Effector CD4-positive, alpha-beta T cell (primary cell): Measurements from ENCODE around the gene OR10H5.
"Not testable (repeated sequence)": the region's sequence is repeated elsewhere in the genome, so short reads cannot be mapped to it uniquely, and the experiment has no call there.

ENCODE experiments used
- DNase-seq: peaks from one replicate; pipeline ENCODE4 v3.0.0-alpha.2; 2020

OR10H5 gene

DNA sequence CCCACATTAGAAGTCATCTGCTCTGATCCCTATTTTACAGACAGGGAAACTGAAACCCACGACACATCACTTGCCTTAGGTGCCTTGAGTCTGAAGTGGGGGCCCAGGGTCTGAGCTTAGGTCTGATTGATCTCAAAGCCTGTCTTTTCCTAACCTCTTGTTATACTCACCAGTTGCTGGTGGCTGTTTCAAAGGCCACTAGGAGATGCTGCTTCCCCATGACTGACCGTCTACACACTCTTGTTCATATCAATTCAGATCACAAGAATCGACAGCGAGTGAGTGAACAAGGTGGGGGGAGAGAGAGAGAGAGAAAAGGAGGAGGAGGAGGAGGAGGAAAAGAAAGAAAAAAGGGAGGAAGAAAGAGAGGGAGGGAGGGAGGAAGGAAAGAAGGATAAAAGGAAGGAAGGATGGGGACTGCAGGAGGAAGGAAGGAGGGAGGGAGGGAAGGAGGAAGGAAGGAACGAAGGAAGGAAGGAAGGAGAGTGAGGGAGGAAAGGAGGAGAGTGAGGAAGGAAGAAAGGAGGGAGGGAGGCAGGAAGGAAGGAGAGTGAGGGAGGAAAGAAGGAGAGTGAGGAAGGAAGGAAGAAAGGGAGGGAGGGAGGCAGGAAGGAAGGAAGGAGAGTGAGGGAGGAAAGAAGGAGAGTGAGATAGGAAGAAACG, 24.7 kb downstream of the OR10H5 start:
- DNase-seq: peak; percentile 35

GRCh38 chr19:15813916-15814315, 26.5 kb downstream of the OR10H5 start:
- DNase-seq: no peak

DNA sequence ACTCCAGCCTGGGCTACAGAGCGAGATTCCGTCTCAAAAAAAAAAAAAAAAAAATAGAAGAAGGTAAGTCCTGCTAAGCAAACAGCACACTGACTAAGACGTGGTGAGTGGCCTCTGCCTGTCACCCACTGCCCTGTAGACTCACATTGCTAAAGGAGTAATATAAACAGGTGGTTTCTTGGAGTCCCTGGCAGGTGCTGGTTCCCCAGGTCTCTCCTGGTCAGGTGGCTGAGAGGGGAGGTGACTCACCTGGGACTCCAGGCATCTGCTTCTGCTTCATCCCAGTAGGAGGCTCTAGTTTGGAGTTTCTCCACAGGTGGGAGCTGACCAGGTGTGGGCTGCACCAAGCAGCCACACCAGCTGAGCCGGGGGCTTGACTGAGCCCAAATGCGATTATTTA, 27.8 kb downstream of the OR10H5 start, which contains the start of gene OR10H1:
OR10H1 (minus strand) TSS at position 359 of the 400 bp plus-strand sequence. CDS start 7,627 bp downstream, outside the sequence.
- DNase-seq: no peak

- no peak for DNase-seq
Measured at GRCh38 chr19:15820646-15821045, 33.2 kb downstream of the OR10H5 start.

GRCh38 chr19:15825753-15826152, 38.3 kb downstream of the OR10H5 start:
- DNase-seq: no peak

DNA sequence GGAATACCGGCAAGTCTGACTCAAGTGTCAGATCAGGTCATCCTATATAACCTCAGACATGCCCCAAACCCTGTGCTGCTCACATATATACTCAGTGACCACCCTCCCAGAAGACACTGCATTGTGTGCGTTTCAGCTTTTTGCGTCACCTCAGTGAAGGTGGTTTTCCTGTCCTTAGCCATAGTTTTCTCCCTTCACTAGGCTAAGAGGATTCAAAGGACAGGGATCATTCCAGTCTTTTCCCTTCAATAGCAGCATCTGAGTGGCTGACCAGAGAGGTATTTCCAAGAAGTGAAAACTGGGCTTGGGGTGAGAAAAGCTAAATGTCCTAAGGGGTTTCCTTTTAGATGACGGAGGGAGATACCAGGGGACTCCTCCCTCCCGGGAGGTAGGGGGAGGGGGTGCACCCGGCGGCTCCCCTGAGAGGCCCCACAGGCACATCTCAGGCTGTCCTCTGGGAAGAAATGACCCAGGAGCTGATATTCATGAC, 40.7 kb downstream of the OR10H5 start:
- no peak for DNase-seq

- not testable (repeated sequence) for DNase-seq
Measured at GRCh38 chr19:15828611-15829305, 41.3 kb downstream of the OR10H5 start.

DNA sequence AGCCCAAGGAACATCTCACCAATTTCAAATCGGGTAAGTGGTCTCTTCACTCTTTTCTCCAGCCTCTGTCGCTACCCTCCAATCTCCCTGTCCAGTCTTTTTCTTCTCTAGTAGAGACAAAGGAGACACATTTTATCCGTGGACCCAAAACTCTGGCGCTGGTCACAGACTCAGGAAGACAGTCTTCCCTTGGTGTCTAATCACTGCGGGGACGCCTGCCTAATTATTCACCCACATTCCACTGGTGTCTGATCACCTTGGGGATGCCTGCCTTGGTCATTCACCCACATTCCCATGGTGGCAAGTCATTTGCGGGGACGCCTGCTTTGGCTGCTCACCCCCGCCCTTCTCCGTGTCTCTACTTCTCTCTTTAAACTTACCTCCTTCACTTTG, 41.8 kb downstream of the OR10H5 start:
- no peak for DNase-seq

GRCh38 chr19:15829786-15830185, 42.3 kb downstream of the OR10H5 start:
- DNase-seq: no peak

- DNase-seq: no peak
Measured at GRCh38 chr19:15831626-15832025, 44.2 kb downstream of the OR10H5 start.

DNA sequence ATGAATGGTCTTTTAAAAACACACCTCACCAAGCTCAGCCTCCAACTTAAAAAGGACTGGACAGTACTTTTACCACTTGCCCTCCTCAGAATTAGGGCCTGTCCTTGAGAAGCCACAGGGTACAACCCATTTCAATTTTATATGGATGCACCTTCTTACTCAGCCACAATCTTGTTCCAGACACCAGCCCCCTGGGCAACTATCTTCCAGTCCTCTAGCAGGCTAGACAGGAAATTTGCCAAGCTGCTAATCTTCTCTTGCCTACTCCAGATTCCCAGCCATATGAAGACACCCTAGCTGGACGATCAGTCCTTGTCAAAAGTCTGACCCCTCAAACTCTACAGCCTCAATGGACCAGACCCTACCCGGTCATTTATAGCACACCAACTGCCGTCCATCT, 46.8 kb downstream of the OR10H5 start:
- DNase-seq: not testable (repeated sequence)

- DNase-seq: peak; percentile 61
Measured at GRCh38 chr19:15835565-15836329, 48.3 kb downstream of the OR10H5 start.

DNA sequence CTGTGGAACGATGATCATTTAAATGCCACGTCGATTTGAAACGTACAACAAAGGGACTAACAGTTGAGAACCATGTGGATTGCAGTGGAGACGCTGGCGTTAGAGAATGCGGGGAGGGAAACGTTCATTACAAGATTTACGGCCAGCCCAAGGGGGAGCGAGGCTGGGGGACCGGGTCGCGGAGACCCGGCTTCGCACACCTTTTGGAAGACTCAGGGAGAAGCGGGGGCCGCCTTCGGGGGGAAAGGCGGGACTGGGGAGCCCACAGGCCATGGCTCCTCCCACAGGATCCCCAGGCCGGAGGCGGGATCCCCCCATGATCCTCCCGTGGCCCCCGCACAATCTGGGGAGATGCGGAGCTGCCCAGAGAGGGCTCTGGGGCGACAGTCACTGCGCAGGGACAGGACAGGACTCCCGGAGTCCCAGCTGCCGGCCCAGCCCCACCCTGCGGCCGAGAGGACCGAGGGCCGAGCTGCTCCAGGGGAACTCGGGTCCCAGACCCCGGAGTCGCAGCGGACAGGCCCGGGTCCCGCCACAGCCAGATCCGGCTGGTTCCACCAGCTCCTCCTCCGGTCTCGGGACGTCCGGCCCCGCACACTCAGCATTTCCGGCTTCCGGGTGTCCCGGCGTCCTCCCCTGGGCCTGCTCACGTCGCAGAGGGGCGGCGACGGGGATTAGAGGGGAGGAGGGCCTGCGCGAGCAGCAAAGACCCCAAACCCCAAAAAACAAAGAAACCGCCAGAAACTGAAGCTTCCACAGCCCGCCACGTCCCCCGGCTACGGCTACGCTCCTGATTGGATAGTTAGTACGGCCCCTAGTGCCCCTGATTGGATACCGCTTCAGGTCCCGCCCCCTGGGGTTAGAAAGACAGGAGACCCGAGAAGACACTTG, 49.1 kb downstream of the OR10H5 start:
- peak; percentile 94 for DNase-seq

DNA sequence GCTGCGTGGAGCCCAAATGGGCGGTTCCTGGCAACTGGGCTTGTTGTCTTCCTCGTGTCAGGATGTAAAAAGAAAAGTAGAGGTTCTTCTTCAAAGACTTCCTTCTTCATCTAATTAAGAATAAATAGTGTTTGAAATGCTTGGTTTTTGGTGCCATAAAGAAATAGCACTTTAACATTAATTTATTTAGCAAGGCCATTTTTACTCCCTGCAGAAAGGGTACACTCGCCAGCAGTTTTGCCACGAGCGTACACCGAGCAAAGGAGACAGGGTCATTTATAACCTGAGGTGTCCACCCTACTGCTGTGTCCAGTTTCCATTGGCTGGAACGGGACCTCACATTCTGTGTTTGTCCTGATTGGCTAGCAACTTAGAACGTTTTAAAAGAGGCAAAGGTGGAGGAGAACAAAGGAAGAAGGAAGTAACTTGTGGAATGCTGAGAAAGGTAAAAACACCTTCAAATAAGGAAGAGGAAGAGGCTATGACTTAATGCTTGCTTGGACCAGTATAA, 49.8 kb downstream of the OR10H5 start:
- DNase-seq: no peak

GRCh38 chr19:15838351-15838750, 50.9 kb downstream of the OR10H5 start:
- no peak for DNase-seq

DNA sequence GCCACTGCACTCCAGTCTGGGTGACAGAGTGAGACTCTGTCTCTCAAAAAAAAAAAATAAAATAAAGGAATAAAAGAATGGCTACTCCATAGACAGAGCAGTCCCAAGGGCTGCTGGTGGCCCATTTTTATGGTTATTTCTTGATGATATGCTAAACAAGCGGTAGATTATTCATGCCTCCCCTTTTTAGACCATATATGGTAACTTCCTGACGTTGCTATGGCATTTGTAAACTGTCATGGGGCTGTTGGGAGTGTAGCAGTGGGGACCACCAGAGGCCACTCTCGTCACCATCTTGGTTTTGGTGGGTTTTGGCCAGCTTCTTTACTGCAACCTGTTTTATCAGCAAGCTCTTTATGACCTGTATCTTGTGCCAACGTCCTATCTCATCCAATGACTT, 52.4 kb downstream of the OR10H5 start:
- not testable (repeated sequence) for DNase-seq

- no peak for DNase-seq
Measured at GRCh38 chr19:15840833-15841232, 53.4 kb downstream of the OR10H5 start.

- no peak for DNase-seq
Measured at GRCh38 chr19:15841875-15842569, 54.6 kb downstream of the OR10H5 start.

DNA sequence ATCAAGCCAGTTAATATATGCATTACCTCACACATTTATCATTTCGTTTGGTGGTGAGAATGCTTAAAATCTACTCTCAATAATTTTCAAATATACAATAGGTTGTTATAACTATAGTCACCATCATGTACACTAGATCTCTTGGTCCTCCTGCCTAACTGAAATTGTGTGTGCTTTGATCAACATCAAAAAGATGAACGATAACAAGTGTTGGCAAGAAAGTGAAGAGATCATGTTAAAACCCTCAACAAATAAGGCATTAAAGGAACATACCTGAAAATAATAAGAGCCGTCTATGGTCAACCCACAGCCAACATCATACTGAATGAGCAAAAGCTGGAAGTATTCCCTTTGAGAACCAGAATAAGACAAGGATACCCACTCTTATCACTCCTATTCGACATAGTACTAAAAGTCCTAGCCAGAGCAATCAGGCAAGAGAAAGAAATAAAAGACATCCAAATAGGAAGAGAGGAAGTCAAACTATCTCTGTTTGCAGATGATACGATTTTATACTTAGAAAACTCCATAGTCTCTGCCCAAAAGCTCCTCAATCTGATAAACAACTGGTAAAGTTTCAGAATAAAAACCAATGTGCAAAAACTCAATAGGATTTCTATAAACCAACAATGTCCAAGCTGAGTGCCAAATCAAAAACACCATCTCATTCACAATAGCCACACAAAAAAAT, 55.9 kb downstream of the OR10H5 start:
- no peak for DNase-seq

DNA sequence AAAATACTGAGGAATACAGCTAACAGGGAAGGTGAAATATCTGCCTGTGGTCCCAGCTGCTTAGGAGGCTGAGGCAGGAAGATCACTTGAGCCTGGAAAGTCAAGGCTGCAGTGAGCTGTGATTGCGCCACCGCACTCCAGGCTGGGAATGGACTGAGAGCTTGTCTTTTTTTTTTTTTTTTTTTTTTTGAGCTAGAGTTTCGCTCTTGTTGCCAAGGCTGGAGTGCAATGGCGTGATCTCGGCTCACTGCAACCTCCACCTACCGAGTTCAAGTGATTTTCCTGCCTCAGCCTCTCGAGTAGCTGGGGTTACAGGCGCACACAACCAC, 56.4 kb downstream of the OR10H5 start:
- DNase-seq: not testable (repeated sequence)

GRCh38 chr19:15846923-15847322, 59.5 kb downstream of the OR10H5 start:
- no peak for DNase-seq
